ENCODE results near the gene SVOP.
"Not testable (repeated sequence)": the region's sequence is repeated elsewhere in the genome, so short reads cannot be mapped to it uniquely, and the experiment has no call there.

Gene SVOP

DNA sequence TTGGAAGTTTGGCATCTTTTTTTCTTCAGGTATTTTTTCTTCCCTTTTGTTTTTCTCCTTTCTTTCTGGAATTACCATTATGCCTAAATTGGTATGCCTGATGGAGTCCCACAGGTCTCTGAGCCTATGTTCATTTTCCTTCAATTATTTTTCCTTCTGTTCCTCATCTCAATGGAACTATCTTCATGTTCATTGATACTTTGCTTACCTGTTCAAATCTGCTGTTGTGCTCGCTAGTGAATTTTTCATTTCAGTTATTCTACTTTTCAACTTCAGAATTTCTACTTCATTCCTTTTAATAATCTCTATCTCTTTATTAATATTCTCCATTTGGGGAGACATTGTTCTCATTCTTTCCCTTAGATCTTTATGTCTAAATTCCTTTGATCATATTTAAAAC, 16.1 kb upstream of the SVOP start:
- Histone ChIP-seq H3K36me3 (no peaks in the 10 kb centered on the region), H3K27ac (no peak overlapping the region), H3K9me3 (peaks cover 0 to 17% (median 0%) of the 10 kb centered on the region in 3 donors), H3K4me1 (no peaks in the 10 kb centered on the region), H3K4me3 (no peak overlapping the region), H3K27me3 (peaks cover 0 to 5% of the 10 kb centered on the region in 2 donors)
- intact Hi-C loops (cut with DNase I; ENCODE audit: low total_unique reads): no loop called here
- DNase-seq: no peak
- TF ChIP-seq, protein P1, sequence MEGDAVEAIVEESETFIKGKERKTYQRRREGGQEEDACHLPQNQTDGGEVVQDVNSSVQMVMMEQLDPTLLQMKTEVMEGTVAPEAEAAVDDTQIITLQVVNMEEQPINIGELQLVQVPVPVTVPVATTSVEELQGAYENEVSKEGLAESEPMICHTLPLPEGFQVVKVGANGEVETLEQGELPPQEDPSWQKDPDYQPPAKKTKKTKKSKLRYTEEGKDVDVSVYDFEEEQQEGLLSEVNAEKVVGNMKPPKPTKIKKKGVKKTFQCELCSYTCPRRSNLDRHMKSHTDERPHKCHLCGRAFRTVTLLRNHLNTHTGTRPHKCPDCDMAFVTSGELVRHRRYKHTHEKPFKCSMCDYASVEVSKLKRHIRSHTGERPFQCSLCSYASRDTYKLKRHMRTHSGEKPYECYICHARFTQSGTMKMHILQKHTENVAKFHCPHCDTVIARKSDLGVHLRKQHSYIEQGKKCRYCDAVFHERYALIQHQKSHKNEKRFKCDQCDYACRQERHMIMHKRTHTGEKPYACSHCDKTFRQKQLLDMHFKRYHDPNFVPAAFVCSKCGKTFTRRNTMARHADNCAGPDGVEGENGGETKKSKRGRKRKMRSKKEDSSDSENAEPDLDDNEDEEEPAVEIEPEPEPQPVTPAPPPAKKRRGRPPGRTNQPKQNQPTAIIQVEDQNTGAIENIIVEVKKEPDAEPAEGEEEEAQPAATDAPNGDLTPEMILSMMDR (IDR thresholded peaks at IDR 0.05): no peak

DNA sequence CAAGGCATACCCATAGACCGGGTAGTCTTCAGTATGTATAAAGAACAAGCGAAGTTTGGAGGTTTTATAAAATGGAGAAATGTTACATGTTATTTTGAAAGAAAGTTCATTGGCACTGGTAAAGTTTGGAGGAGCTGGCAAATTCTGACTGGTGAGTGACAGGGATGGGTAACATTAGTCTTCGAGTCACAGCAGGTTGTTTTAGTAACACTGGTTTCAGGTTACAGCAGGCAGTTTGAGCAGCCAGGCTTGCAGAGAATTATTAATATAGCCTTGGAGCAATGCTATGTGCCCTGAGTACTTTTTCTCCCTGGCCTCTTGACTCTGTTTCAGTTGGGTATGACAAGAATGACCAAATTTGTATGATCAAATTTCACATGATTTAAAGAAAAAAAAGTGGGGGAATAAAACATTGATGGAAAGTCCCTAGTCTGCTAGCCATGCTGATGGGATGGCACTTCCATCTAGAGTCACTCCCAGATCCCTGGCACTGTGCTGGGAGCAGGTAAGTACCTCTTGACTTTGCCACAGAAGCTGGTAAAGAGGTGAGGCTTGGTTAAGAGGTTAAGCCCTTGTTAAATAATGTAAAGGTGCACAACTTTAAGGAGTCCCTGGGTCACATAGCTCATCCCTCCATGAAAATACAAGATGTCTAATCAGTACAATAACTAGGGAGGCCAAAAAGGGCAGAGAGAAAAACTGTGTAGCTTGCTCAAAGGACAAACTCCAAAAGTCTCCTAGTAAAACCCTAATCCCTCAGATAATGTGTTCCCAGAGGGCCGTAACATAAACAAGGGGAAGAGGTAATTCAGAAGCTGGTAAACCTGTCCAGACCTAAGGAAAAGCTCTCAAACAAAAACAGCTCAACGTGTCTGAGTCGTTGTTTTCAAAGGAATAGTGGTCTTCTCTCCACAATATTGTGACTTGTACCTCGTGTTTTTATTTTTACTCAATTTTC, 12.7 kb upstream of the SVOP start:
- Histone ChIP-seq H3K36me3 (no peaks in the 10 kb centered on the region), H3K4me1 (no peaks in the 10 kb centered on the region), H3K9me3 (peaks cover 0 to 8% (median 0%) of the 10 kb centered on the region in 3 donors), H3K27me3 (peaks cover 0 to 8% of the 10 kb centered on the region in 2 donors), H3K27ac (no peak overlapping the region), H3K4me3 (no peak overlapping the region)
- intact Hi-C loops (cut with DNase I; ENCODE audit: low total_unique reads): no loop called here
- no peak for DNase-seq
- TF ChIP-seq, protein P1 (IDR thresholded peaks at IDR 0.05): no peak

DNA sequence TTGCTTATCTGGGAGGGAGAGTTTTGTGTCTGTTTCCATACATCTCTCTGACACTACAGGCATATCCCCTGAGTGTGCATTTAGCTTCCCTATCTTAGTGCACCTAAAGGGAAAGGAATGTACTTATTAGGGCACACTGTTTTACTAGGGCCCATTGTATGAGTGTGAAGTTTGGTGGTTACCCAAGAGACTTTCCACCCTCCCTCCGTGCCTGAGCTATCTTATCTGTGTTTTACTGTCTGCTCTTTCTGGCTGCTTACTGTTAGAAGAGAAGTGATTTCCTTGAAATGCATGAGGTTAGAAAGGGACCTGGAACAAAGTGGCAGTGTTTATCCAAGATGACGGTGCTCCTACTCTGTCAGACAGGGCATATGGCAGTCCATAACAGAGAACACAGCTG, 8.5 kb upstream of the SVOP start:
- H3K27ac ChIP-seq: no peak overlapping the region
- TF ChIP-seq, protein P1 (IDR thresholded peaks at IDR 0.05): no peak
- no peak for DNase-seq
- peaks cover 0 to 13% of the 10 kb centered on the region in 2 donors for H3K27me3 ChIP-seq
- no peaks in the 10 kb centered on the region for H3K36me3 ChIP-seq
- H3K9me3 ChIP-seq: no peaks in the 10 kb centered on the region
- intact Hi-C loops (cut with DNase I; ENCODE audit: low total_unique reads): no loop called here
- no peaks in the 10 kb centered on the region for H3K4me1 ChIP-seq
- H3K4me3 ChIP-seq: no peak overlapping the region

DNA sequence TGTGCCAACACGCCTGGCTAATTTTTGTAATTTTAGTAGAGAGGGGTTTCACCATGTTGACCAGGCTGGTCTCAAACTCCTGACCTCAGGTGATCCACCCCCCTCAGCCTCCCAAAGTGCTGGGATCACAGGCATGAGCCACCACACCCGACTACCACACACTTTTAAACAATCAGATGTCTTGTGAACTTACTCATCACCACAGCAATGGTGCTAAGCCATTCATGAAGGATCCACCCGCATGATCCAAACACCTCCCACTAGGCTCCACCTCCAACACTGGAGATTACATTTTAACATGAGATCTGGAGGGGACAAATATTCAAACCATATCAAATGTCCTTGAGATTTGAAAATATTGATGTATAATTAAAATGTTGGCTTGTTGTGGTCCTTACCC, 7.8 kb upstream of the SVOP start:
- H3K4me3 ChIP-seq, H3K9me3 ChIP-seq: not testable (repeated sequence)

DNA sequence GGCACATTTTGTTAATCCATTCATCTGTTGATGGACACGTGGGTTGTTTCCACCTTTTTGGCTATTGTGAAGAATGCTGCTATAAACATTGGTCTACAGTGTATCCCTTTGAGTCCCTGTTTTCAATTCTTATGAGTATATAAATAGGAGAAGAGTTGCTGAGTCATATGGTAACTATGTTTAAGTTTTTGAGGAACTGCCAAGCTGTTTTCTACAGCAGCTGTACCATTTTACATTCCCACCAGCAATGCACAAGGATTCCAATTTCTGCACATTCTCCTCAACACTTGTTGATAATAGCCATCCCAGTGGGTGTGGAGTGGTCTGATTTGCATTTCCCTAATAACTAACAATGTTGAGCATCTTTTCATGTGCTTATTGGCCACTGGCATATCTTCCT, 6.9 kb upstream of the SVOP start:
- intact Hi-C loops (cut with DNase I; ENCODE audit: low total_unique reads): no loop called here
- Histone ChIP-seq H3K9me3 (no peaks in the 10 kb centered on the region), H3K36me3 (no peaks in the 10 kb centered on the region), H3K27me3 (peaks cover 0 to 13% of the 10 kb centered on the region in 2 donors), H3K4me1 (no peaks in the 10 kb centered on the region), H3K27ac (no peak overlapping the region), H3K4me3 (no peak overlapping the region)
- TF ChIP-seq, protein P1 (IDR thresholded peaks at IDR 0.05): no peak
- DNase-seq: no peak

More for the DNA sequence above, 7.8 kb upstream of the SVOP start:
- H3K4me1 ChIP-seq; intact Hi-C loops (cut with DNase I; ENCODE audit: low total_unique reads); H3K36me3 ChIP-seq; DNase-seq; H3K27ac ChIP-seq: not testable (repeated sequence)
- H3K27me3 ChIP-seq: peaks cover 0 to 13% of the 10 kb centered on the region in 2 donors

DNA sequence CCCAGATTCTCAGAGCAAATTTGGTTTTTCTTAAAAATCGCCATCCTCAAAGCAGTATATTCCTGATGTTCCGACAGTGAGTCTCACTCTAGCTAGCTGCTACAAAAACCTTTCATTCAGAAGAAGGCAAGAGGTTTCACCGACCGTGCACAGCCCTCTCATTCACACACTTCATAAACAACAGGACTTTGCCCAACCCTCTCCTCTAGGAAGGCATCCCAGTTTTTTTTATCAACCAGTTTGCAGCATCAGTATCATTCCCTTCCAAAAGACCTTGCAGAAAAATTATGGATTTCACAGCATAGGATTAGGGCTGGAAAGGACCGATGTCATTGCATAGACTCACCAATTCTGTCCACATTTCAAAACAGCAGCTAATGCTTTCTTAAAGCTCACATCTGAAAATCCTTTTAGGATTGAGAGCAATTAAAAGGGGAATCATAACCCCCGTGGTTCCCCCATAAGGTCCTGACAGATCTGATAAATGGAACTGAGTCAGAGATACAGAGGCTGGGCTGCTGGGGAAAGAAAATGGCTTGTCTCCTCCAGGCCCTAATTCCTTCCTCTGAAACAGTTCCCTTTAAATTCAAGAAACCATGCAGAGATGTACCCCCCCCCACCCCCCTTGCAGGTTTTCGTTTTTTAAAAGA, 597 bp downstream of the SVOP start:
- intact Hi-C loops (cut with DNase I; ENCODE audit: low total_unique reads): no loop called here
- TF ChIP-seq, protein P1 (IDR thresholded peaks at IDR 0.05): no peak
- H3K36me3 ChIP-seq: no peaks in the 10 kb centered on the region
- DNase-seq: no peak
- peaks cover 0 to 5% (median 2%) of the 10 kb centered on the region in 4 donors for H3K4me1 ChIP-seq
- no peak overlapping the region for H3K4me3 ChIP-seq
- no peak overlapping the region for H3K27ac ChIP-seq
- no peaks in the 10 kb centered on the region for H3K9me3 ChIP-seq
- peaks cover 0 to 2% of the 10 kb centered on the region in 2 donors for H3K27me3 ChIP-seq

All from tibial artery (tissue), 4 donors.